Stimulated activated CD8-positive, alpha-beta memory T cell treated with anti-CD3 and anti-CD28 coated beads, Interleukin-12 subunit alpha, Interleukin-12 subunit beta, amount 100 ng/mL, for 4 hours (primary cell): ENCODE measurements around the gene IGSF21.

Source experiments
- DNase-seq: peaks from one replicate; pipeline ENCODE4 v3.0.0-alpha.2; 2020; ENCODE audit warnings: low read depth

The IGSF21 gene

GRCh38 chr1:18119771-18120377 is 12.3 kb downstream of the IGSF21 start:
- no peak for DNase-seq

DNA sequence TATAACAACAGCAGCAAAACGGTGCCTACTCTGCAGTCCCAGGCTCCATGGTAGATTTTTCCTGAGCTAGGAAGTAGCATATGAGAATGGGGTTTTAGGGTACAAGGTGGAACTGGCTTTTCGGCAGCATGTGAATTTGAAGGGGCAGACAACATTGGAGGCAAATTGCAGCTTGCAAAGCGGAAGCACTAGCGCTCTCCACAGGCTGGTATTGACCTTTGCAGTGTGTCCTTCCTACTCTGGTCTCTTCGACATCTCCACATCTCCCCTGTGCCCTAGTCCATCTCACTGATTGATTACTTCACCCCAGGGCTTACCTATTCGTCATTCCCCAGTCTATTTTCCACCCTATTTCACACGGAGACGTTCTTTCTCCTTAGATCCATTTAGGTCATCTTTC is 13.0 kb downstream of the IGSF21 start:
- no peak for DNase-seq

DNA sequence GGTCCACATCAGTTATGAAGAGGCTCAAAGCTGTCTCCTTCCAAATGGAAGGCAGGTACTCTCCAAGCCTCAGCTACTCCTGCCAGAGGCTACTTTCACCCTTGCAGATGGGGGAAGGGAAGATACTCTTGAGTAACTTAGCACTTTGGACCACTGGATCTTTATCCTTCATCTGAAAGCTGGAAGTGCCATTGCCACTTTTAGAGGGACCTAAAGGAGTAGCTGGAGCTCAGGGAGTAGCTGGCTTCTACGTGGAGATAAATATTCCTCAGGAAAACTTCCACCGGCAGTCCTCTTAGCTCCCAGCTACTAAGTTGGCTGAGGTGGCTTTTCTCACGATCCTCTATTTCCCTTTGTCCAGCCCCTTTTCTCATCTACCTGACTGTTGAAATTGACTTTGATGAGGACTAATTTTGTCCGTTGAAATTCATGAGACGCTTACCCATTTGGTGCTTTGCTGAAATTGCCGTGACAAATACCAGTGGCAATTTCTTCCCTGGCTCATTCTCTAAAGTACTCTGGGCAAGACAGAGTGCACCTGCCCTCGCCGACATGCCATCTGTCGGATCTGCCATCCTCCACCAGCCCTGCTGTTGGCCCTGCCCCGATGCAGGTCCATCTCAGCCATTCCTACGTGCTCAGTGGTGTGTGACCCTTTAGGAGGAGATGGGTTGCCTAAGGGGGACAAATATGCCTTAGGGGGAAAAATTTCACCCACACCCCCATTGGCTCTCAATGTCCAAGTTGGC is 13.6 kb downstream of the IGSF21 start:
- no peak for DNase-seq

DNA sequence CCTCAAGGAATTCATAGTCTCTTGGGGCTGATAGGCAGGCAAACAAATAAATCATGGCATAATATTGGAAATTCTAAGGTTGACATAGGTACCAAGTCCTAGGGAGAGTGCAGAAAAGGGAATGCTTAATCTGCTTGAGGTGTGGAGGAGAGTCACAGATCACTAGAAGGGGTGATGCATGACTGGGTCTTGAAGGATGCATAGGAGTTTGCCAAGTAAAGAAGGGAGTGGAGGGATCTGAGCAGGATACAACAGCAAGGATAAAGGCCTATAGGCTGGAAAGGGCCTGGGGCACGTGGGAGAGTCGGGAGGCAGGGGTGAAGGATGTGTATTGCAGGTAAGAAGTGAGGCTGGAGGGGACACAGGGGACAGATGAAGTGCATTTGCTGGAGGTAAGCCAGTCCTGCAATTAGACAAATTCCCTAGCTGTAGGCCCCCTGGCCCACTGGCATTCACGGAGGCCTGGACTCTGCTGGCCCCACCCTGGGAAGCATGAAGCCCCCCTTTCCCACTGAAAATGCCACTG is 15.9 kb downstream of the IGSF21 start:
- DNase-seq: no peak

DNA sequence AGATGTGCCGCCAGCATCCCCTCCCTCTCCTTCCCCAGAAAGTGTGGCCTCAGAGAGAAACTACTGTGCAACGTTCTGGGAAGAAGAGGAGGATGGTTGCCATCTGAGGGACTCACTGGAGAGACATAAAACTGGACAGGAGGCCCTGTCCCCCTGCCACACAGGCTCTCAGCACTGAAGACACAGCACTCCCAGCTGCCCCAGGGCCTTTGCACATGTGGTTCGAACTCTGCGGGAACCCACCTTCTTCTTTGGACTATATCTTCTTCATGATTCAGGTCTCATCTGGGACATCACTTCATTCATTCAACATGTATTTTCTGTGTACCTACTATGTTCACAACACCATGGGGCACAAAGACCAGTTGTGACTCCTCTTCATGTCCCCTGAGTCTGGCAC is 17.4 kb downstream of the IGSF21 start:
- no peak for DNase-seq

DNA sequence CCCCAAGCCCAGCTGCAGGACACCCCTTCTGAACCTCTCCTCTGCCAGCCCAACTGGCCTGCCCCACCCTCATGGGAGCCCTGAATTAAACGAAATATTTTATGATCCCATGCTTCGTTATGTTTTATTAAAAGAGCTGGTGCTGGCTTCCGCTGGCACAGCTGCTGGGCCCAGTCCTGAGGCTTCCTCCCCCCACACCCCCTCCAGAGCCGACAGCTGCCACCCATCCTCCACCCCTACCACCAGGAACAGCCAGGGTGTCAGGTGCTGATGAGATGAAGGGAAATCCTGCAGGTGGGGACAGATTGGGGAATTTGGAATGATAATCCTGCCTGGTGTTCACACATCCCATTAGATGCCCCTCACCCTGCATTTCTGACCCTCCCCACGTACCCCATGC is 19.0 kb downstream of the IGSF21 start:
- DNase-seq: no peak

DNA sequence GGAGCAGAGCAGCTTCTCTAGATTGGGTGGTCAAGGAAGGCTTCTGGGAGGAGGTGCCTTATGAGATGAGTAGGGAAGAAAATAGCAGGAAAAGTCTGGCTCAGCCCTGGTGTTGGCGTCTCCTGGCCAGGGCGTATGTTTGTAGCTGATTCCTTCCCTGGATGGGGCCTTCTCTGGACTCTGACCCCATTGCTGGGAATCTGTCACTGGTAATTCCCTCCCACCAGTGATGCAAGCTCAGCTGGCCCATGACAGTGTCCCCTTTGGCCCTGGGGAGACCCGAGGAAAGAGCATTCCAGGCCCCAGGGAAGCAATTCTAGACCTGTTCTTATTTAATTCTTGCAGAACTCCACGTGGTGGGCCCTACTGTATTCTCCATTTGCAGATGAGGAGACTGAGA is 20.7 kb downstream of the IGSF21 start:
- DNase-seq: no peak

- no peak for DNase-seq
Observed at GRCh38 chr1:18130356-18130755, 22.8 kb downstream of the IGSF21 start.

GRCh38 chr1:18132022-18132710 is 24.6 kb downstream of the IGSF21 start:
- no peak for DNase-seq

GRCh38 chr1:18132711-18133541 is 25.3 kb downstream of the IGSF21 start:
- no peak for DNase-seq

GRCh38 chr1:18134324-18135046 is 26.9 kb downstream of the IGSF21 start:
- DNase-seq: no peak

DNA sequence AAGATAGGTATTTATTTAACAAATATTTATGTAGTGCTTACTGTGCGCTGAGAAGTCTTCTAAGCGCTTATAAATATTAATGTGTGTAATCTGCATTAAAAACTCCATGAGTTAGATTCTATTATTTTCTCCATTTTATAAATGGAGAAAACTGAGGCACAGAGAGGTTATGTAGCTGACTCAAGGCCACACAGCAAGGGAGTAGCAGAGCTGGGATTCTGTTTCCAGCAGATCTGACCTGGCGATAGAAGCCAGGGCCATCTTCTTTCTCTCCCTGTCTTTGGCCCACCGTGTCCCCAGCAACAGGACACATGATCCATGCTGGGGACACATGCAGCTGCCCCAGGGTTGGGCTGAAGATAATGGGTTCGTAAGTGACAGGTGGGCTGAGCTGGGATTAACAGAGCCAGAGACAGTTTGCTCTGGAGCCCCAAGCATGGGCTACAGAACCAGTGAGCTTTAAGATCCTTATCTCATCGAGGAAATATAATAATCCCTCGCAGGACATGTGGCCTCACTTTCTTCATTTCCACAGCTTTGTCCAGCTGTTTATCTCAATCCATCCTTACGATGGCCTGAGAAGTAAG is 30.3 kb downstream of the IGSF21 start:
- DNase-seq: no peak

DNA sequence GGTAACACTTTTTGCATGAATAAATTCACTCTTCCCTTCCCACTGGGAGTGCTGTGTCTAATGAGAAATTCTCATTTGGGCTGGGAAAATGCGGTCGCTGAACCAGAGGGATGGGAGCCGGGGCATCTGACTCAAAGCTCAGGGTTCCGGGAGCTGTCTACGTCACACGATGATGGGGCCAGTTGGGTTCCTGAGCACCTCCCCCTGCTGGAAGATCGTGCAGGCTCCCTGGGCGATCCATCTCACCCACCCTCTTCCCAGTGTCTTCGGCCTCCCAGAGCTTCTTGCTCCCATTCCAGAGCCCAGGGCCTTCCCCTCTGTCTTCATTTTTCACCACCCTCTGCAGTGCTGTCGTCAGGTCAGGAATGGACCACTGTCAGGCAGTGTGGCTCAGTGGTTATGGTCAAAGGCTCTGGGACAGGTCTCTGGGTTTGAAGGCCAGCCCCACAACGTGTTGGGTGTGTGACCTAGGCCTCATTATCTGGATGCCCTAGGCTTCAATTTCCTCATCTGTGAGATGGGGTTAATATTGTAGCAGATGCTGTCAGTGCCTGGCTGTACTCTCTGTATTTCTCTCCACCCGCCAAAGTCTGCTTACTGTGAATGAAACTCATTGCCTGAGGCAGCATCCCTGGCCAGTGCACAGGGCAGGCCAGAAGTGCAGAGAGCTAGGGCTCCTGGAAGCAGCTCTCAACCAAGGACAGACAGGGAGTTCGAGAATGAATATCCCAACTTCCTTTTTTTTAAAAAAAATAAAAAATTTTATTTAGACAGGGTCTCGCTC is 31.8 kb downstream of the IGSF21 start:
- no peak for DNase-seq

DNA sequence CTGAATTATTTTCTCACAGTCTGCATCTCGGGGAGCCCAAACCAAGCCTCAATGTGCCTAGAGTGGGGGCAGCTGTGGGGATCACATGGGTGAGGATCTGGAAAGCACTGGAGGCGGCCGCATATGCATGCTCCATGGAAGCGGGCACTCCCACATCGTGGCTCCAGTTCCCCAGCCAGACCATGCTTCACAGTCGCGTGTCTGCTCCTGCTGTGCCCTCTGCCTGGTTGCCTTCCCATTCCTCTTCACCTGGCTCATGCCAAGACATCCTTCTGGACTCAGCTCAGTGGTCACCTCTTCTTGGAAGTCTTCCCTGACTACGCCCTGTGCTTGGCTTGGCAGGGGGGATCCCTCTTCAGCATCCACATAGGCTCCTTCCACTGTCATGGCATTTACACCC is 32.8 kb downstream of the IGSF21 start:
- no peak for DNase-seq

GRCh38 chr1:18141661-18142060 is 34.1 kb downstream of the IGSF21 start:
- no peak for DNase-seq

- no peak for DNase-seq
Observed at GRCh38 chr1:18142471-18142870, 34.9 kb downstream of the IGSF21 start.

GRCh38 chr1:18142969-18143368 is 35.4 kb downstream of the IGSF21 start:
- no peak for DNase-seq

GRCh38 chr1:18144062-18144461 is 36.5 kb downstream of the IGSF21 start:
- no peak for DNase-seq

DNA sequence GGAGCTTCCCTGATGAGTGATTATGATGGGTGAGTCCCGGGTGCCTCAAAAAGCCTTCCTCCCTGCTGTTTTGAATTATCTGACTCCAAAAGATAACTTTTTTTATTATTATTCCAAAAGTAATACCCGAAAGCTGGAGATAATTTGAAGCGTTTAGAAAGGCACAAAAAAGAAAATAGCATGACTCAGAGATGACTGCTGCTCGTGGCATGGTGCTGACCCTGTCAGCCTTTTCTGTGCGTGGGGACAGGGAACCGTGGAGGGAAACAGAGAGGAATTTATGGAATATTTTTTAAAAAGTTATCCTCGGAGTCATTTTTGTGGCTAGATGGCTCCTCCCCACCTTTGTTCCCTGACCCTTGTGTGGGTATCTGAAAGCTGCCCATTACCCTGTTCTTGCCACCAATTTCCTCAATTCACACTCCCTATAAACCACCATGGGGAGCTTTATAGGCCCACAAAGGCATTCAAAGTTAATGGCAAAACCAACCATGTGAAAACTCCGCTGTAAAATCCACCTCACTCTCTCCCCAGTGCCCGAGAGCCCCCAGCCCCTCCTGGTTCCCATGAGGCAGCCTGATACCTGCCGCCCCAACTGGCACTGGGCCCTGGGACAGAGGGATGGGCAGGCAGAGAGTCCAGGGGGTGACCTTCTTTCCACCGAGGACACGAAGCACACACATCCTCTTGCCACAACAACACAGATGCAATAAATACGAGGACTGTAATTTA is 37.5 kb downstream of the IGSF21 start:
- DNase-seq: no peak
